GM19043 (cell line): ENCODE results near the gene HOXA6.

Experiments
- ATAC-seq: cut with Tn5 transposase; IDR thresholded peaks from one replicate; pipeline ENCODE4 v1.9.1; 2021; ENCODE audit warnings: low read depth; ENCODE audit not compliant: unreplicated experiment

The HOXA6 gene

GRCh38 chr7:27112955-27113949 is 34.3 kb downstream of the HOXA6 start:
- no peak for ATAC-seq

DNA sequence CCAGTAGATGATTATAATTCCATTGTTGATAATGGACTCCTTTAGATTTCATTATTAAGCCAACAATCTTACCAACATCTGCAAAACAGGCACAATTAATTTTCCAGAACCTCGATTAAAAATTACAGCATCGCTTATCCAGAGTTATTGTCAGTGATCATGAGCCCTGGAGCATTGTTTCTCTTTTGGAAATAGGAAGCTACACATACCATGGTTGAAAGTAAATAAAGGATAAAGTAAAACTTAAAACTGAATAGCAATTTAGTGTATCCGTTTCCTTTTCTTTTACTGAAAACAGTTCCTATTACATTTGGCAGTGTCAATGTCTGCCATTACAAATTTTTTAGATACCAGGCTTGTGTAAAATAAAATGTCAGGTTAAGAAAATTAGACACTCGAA is 35.2 kb downstream of the HOXA6 start:
- ATAC-seq, result no peak

DNA sequence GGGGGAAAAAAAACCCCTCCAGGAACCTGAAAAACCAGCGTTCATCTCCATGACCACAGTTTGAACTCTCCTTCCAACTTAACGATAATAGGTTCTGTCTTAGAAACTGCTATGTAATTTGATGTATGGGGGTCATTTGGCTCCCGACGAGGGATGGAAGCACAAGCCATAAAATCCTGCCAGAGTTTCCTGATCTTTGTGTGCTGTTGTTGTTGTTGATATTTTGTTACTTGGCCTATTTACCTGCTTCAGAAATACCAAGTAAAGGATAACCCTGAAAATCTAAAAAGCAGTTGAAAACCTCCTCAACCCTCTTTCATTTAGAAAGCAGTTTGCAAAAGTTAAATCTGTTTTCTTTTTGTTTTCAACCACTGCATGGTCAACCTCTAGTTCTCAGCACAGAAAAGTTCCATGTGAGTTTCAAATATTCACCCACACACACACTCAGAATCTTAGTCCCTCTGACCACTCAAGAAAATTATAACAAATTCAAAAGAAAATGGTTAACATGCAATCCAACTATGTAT is 35.8 kb downstream of the HOXA6 start:
- ATAC-seq, result no peak

DNA sequence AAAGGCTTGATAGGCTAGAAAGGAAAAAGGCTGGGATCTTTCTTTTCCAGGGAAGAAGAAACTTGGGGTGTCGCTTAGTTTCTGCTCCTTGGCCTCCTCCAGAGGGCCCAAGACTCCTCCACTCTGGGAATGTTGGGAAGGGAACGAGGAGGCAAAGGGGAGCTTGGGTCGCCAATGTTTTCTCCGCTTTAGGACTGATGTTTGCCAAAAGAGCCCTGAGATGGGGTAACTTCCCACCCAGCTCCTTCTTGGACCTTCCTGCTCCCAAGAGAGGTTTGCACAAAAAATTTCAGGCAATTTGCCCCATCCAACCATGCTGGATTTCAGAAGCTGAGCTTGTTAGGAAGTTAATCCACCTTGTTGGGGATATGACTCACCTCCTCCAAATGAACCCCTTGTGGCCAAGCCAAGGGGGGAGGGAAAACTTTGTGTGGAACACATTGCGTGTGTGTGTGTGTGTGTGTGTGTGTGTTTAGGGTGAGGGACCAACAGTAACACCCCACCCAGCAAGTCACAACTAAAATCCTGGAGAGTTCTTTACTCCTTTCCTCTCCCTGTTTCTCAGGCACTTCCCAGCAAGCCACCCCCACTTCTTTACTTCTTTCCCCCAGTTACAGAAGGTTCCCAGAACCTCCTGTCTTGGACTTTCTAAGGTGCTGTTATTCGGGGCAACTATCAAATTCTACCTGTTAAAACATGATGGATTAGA is 36.4 kb downstream of the HOXA6 start:
- ATAC-seq, result no peak

DNA sequence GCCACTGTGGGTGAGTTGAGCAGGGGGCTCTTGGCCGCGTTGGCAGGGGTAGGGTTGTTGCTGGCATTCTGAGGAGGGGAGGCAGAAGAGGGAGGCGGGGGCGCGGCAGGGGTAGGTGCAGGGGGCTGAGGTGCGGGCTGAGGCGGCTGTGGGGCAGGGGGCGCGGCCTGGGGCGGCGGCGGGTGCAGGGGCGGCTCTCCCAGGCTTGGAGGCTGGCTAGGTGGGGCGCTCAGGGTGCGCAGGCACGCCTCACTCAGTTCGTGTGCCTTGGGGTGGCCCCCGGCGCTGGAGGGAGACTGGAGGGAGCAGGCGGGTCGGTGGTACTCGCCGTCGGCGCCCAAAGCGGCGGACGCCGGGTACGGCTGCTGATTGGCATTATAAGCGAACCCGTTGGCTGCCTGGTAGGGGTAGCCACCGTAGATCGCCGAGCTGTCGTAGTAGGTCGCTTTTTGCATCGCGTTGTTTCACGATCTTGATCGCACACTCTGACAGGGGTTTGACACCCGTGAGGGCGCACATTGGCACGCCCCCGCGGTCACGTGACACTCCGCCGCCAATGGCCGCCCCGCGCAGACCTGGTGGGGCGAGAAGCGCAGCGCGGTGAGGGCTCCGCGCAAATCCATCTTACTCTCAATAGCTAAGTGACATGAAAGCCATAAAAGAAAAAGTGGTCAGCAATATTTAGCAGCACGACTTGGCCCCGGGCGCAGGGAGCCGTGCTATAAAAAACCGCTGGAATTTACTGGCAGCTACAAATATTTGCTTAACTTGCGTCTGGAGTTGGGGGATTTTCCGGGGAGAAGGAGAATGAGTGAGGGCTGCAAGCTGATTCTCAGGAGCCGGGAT is 37.2 kb downstream of the HOXA6 start:
- no peak for ATAC-seq

GRCh38 chr7:27109466-27110185 is 37.9 kb downstream of the HOXA6 start:
- no peak for ATAC-seq

GRCh38 chr7:27108390-27109127 is 39.0 kb downstream of the HOXA6 start:
- no peak for ATAC-seq

GRCh38 chr7:27107391-27108381 is 39.9 kb downstream of the HOXA6 start:
- no peak for ATAC-seq

GRCh38 chr7:27106901-27107240 is 40.7 kb downstream of the HOXA6 start:
- no peak for ATAC-seq

GRCh38 chr7:27106181-27106900 is 41.2 kb downstream of the HOXA6 start:
- ATAC-seq, result no peak

- no peak for ATAC-seq
Measured at GRCh38 chr7:27105301-27106031, 42.1 kb downstream of the HOXA6 start.

GRCh38 chr7:27104341-27105058 is 43.1 kb downstream of the HOXA6 start:
- ATAC-seq, result no peak

GRCh38 chr7:27103489-27104226 is 43.9 kb downstream of the HOXA6 start:
- ATAC-seq, result no peak

DNA sequence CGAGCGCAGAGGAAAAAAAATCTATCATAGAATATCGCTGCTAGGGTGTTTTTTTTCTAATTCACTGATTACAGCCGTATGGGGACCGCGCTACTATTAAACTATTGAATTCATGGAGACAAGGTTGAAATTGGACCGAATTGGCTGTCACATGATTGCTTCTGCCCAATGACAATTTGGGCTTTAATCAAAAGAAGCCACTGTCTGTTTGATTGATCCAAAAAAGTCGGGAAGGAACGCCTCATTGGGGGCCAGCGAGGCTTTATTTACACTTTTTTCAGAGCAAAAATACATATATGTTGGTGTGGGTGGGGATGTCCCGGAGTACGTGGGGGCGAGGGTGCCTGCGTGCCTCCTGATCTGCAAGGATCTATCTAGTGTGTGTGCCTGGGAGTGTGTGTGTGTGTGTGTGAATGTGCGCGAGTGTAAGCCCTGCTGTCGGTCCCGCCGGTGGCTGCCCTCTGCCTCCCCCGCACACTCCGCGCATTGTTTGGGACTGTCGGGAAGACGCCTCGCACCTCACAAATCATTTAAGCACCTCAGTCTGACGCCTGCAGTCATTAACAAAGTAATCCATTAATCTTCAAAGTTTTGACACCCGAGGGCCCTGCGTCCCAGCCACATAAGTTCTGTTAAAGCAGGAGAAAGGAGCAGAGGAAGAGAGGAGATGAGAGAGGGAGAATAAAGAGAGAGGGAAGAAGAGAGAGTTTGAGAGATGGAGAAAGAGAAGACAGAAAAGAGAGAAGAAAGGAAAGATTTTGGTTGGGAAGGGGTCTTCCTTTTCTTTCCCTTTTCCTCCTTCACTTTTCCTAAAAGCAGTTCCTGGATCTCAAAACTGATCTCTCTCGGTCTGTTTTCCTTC is 44.8 kb downstream of the HOXA6 start, which contains the start of gene HOXA2:
TSS of gene HOXA2 (minus strand) at position 103 of the 862 bp plus-strand sequence. CDS start 183 bp downstream, outside the sequence.
- no peak for ATAC-seq
